ENCODE measurements around the gene YY1AP1. TPM values are rescaled to one million over a fixed set of nuclear protein-coding genes. Genes with fewer than 3 reads are reported as not detected.

The YY1AP1 gene, protein sequence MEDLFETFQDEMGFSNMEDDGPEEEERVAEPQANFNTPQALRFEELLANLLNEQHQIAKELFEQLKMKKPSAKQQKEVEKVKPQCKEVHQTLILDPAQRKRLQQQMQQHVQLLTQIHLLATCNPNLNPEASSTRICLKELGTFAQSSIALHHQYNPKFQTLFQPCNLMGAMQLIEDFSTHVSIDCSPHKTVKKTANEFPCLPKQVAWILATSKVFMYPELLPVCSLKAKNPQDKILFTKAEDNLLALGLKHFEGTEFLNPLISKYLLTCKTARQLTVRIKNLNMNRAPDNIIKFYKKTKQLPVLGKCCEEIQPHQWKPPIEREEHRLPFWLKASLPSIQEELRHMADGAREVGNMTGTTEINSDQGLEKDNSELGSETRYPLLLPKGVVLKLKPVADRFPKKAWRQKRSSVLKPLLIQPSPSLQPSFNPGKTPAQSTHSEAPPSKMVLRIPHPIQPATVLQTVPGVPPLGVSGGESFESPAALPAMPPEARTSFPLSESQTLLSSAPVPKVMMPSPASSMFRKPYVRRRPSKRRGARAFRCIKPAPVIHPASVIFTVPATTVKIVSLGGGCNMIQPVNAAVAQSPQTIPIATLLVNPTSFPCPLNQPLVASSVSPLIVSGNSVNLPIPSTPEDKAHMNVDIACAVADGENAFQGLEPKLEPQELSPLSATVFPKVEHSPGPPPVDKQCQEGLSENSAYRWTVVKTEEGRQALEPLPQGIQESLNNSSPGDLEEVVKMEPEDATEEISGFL
- 54.6 and 75.1 TPM in 2 replicates for total RNA-seq

DNA sequence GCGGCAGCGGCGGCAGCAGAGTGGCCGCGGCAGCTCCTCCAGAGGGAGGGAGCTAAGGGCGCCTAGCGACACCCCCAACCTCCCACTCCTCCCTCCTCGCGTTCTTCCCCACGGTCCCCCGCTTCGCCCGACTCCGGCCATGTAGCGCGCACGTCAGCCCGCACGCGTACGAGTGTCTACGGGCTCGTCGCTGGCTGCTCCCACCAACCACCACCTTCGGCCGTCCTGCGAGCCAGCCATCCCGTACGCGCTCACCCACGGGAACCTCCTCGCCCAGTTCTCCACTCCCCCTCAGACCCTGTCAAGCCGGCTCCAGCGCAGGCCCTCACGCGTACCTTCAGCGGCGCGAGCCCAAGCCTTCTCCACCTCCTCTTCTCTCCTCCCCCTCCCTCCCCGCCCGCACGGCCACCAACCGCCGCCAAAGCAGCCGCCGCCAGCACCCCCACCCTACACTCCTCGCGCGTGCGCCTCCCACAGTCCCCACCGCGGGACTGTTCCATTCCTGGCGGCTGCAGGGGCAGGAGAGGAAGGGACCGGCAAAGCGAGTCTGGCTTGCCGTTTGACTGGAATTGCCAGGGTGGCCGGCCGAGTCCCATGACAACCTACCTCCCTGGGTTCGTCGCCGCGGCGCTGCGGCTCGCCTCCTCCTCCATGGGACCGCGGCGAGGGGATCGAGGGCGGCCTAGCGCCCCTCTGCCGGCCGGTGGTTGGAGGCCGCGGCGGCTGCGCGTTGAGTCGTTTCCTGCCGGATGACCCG, at the start of gene YY1AP1:
Gene YY1AP1 (minus strand): TSS at position 451 of the 757 bp plus-strand sequence. CDS start 8,338 bp downstream, outside the sequence.
- Histone ChIP-seq H3K36me3 (ENCODE audit: insufficient read depth, low read length) (peaks cover 22% of the 10 kb centered on the region), H3K4me3 (ENCODE audit: insufficient read depth, low read length) (peak within 1 kb of the TSS; percentile 98), H3K4me1 (ENCODE audit: insufficient read depth, low read length) (peaks cover 16% of the 10 kb centered on the region), H4K20me1 (ENCODE audit: insufficient read depth, low read length) (peaks cover 32% of the 10 kb centered on the region), H2AFZ (ENCODE audit: low read length) (peak within 1 kb of the TSS; percentile 97), H3K27me3 (ENCODE audit: insufficient read depth, low read length) (no peaks in the 10 kb centered on the region), H3K79me2 (ENCODE audit: insufficient read depth, low read length) (peaks cover 92% of the 10 kb centered on the region), H3K27ac (ENCODE audit: low read depth, low read length) (peak within 1 kb of the TSS; percentile 99), H3K9me3 (ENCODE audit: low read depth, low read length) (no peaks in the 10 kb centered on the region), H3K4me2 (ENCODE audit: insufficient read depth, low read length) (peak within 1 kb of the TSS; percentile 87)
- TF ChIP-seq, protein P1, sequence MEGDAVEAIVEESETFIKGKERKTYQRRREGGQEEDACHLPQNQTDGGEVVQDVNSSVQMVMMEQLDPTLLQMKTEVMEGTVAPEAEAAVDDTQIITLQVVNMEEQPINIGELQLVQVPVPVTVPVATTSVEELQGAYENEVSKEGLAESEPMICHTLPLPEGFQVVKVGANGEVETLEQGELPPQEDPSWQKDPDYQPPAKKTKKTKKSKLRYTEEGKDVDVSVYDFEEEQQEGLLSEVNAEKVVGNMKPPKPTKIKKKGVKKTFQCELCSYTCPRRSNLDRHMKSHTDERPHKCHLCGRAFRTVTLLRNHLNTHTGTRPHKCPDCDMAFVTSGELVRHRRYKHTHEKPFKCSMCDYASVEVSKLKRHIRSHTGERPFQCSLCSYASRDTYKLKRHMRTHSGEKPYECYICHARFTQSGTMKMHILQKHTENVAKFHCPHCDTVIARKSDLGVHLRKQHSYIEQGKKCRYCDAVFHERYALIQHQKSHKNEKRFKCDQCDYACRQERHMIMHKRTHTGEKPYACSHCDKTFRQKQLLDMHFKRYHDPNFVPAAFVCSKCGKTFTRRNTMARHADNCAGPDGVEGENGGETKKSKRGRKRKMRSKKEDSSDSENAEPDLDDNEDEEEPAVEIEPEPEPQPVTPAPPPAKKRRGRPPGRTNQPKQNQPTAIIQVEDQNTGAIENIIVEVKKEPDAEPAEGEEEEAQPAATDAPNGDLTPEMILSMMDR (IDR thresholded peaks at IDR 0.05; ENCODE audit: extremely low read depth, low read depth, low read length) = no peak
- peak; percentile 99 for DNase-seq (ENCODE audit: insufficient read length, low spot score, missing footprints)

DNA sequence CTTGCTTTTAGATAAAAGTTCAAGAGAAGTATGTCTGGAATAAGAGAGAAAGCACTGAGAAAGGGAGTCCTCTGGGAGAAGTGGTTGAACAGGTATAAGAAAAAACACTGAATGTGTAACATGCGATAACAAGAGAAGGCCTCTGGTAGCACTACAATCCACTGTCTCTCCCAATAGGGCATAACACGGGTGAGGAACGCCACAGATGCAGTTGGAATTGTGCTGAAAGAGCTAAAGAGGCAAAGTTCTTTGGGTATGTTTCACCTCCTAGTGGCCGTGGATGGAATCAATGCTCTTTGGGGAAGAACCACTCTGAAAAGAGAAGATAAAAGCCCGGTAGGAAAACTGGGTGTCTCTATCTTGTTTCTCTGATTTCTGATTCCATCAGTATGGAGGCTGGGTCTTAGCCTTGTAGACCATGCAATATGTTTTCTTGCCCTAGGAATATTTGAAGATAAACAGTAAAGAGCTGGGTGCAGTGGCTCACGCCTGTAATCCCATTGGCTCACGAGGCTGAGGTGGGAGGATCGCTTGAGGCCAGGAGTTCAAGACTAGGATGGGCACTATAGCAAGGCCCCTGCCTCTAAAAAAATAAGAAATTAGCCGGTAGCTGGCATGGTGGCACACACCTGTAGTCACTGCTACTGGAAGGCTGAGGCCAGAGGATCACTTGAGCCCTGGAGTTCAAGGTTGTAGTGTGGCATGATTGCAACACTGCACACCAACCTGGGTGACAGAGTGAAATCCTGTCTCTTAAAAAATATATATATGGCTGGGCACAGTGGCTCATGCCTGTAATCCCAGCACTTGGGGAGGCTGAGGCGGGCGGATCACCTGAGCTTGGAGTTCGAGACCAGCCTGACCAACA, 40.7 kb upstream of the YY1AP1 start:
- peaks cover 53% of the 10 kb centered on the region for H3K36me3 ChIP-seq (ENCODE audit: insufficient read depth, low read length)
- H4K20me1 ChIP-seq (ENCODE audit: insufficient read depth, low read length) = no peaks in the 10 kb centered on the region
- no peak overlapping the region for H3K4me2 ChIP-seq (ENCODE audit: insufficient read depth, low read length)
- H3K9me3 ChIP-seq (ENCODE audit: low read depth, low read length) = no peaks in the 10 kb centered on the region
- H3K27me3 ChIP-seq (ENCODE audit: insufficient read depth, low read length) = no peaks in the 10 kb centered on the region
- no peaks in the 10 kb centered on the region for H3K79me2 ChIP-seq (ENCODE audit: insufficient read depth, low read length)
- H3K27ac ChIP-seq (ENCODE audit: low read depth, low read length) = no peak overlapping the region
- TF ChIP-seq, protein P1 (IDR thresholded peaks at IDR 0.05; ENCODE audit: extremely low read depth, low read depth, low read length) = peak; percentile 82
- H3K4me3 ChIP-seq (ENCODE audit: insufficient read depth, low read length) = no peak overlapping the region
- DNase-seq (ENCODE audit: insufficient read length, low spot score, missing footprints) = peak; percentile 73
- H3K4me1 ChIP-seq (ENCODE audit: insufficient read depth, low read length) = no peaks in the 10 kb centered on the region
- peak overlapping the region; percentile 29 for H2AFZ ChIP-seq (ENCODE audit: low read length)

DNA sequence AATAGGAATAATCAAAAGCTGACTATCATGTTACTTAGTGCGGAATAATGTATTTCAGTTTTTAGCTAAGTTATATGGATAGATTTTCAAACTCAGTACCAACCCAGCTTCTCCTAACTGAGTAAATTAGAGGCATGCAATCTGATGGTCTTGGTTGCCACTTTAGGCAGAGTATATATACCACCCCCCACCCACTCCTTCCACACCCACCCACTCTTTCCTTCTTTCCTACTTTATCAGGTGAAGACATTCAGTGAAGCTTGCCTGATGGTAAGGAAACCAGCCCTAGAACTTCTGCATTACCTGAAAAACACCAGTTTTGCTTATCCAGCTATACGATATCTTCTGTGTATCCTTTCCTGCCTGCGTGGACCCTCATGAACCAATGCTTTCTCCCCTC, 36.6 kb upstream of the YY1AP1 start:
- Histone ChIP-seq H2AFZ (ENCODE audit: low read length) (no peak overlapping the region), H3K4me3 (ENCODE audit: insufficient read depth, low read length) (no peak overlapping the region), H3K9me3 (ENCODE audit: low read depth, low read length) (no peaks in the 10 kb centered on the region), H3K27ac (ENCODE audit: low read depth, low read length) (no peak overlapping the region), H3K36me3 (ENCODE audit: insufficient read depth, low read length) (peaks cover 41% of the 10 kb centered on the region), H3K4me2 (ENCODE audit: insufficient read depth, low read length) (no peak overlapping the region), H3K79me2 (ENCODE audit: insufficient read depth, low read length) (peaks cover 2% of the 10 kb centered on the region), H3K27me3 (ENCODE audit: insufficient read depth, low read length) (no peaks in the 10 kb centered on the region), H3K4me1 (ENCODE audit: insufficient read depth, low read length) (no peaks in the 10 kb centered on the region), H4K20me1 (ENCODE audit: insufficient read depth, low read length) (no peaks in the 10 kb centered on the region)
- DNase-seq (ENCODE audit: insufficient read length, low spot score, missing footprints) = peak; percentile 5
- TF ChIP-seq, protein P1 (IDR thresholded peaks at IDR 0.05; ENCODE audit: extremely low read depth, low read depth, low read length) = no peak

Measured in osteoblast (primary cell).